Measurements from ENCODE around the gene GRAPL. TPM values are rescaled to one million over a fixed set of nuclear protein-coding genes. Genes with fewer than 3 reads are reported as not detected.
"Not testable (repeated sequence)": the region's sequence is repeated elsewhere in the genome, so short reads cannot be mapped to it uniquely, and the experiment has no call there.

GRAPL gene
- total RNA-seq, 4 donors from 2014 or later = 1.5 to 2.1 (median 1.7) TPM; not detected in 1

GRCh38 chr17:19196382-19197204, 69.2 kb downstream of the GRAPL start:
- H3K9me3 ChIP-seq; H3K4me1 ChIP-seq; H3K36me3 ChIP-seq; DNase-seq (ENCODE audit: extremely low spot score); intact Hi-C loops (cut with DNase I); H3K27me3 ChIP-seq: not testable (repeated sequence)
- Histone ChIP-seq H3K4me3 (peak overlapping the region; percentile 36 to 58 (median 47)), H3K27ac (replicated peaks in 1 of 4) (peak overlapping the region in 3 of 4 donors; percentile 55 to 74 (median 55))
- WGBS = no CpG with 5 or more reads among the region's 33 CpGs
- TF ChIP-seq, protein P1, sequence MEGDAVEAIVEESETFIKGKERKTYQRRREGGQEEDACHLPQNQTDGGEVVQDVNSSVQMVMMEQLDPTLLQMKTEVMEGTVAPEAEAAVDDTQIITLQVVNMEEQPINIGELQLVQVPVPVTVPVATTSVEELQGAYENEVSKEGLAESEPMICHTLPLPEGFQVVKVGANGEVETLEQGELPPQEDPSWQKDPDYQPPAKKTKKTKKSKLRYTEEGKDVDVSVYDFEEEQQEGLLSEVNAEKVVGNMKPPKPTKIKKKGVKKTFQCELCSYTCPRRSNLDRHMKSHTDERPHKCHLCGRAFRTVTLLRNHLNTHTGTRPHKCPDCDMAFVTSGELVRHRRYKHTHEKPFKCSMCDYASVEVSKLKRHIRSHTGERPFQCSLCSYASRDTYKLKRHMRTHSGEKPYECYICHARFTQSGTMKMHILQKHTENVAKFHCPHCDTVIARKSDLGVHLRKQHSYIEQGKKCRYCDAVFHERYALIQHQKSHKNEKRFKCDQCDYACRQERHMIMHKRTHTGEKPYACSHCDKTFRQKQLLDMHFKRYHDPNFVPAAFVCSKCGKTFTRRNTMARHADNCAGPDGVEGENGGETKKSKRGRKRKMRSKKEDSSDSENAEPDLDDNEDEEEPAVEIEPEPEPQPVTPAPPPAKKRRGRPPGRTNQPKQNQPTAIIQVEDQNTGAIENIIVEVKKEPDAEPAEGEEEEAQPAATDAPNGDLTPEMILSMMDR (IDR thresholded peaks at IDR 0.05) = peak in 1 of 3 experiments; percentile 7

DNA sequence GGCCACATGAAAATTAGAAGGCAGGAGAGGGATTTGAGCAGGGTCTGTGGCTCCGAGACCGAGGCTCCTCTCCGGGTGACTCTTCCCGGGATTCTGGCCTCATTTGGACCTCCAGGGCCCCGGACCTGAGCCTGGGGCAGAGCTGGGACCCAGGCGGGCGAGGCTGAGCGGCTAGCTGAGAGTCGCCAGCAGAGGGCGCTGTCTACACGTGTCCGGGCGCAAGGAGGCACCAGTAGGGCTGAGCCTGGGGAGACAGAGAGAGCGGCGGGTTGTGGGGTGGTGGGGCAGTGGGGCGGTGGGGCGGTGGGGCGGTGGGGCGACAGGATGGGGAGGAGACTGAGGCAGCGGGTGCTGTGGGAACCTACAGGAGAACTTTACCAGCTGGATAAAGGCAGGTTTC, 75.1 kb downstream of the GRAPL start:
- WGBS = no CpG with 5 or more reads among the region's 20 CpGs
- H3K4me3 ChIP-seq; H3K4me1 ChIP-seq; DNase-seq (ENCODE audit: extremely low spot score); H3K27me3 ChIP-seq; H3K9me3 ChIP-seq; H3K27ac ChIP-seq (replicated peaks in 1 of 4); H3K36me3 ChIP-seq; intact Hi-C loops (cut with DNase I): not testable (repeated sequence)

GRCh38 chr17:19203429-19203828, 76.0 kb downstream of the GRAPL start:
- H3K27ac ChIP-seq (replicated peaks in 1 of 4); H3K9me3 ChIP-seq; H3K27me3 ChIP-seq; DNase-seq (ENCODE audit: extremely low spot score); intact Hi-C loops (cut with DNase I); H3K36me3 ChIP-seq; H3K4me1 ChIP-seq; H3K4me3 ChIP-seq: not testable (repeated sequence)
- WGBS = no CpG with 5 or more reads among the region's 3 CpGs

Other genes with a start within 250 kb of the GRAPL start
- gene SLC5A10, start 175.4 kb upstream of the GRAPL start, total RNA-seq = not detected
- gene FAM83G, start 122.8 kb upstream of the GRAPL start, total RNA-seq = 10 to 100 TPM in 2 of 4 donors, 1 to 10 TPM in 2; 3.7 to 16.7 (median 11.8) TPM
- 1 to 10 TPM; 2.1 to 4.1 (median 3.5) TPM for gene GRAP, start 80.6 kb upstream of the GRAPL start, total RNA-seq
- gene EPN2, start 109.8 kb downstream of the GRAPL start, total RNA-seq = 10 to 100 TPM; 26.5 to 49.2 (median 38.9) TPM
- gene B9D1, start 235.1 kb downstream of the GRAPL start, total RNA-seq = 10 to 100 TPM in 1 of 4 donors, 1 to 10 TPM in 3; 9.5 to 13.8 (median 9.9) TPM

Measured in esophagus muscularis mucosa (tissue), 4 donors.